ENCODE data around the gene SRPK3. TPM values are rescaled to one million over a fixed set of nuclear protein-coding genes. Genes with fewer than 3 reads are reported as not detected.

SRPK3 gene
- polyA plus RNA-seq, 1 donor (not counting 4 experiments of a cell fraction or from before 2014, with no cell fraction given) = 0.10 TPM

DNA sequence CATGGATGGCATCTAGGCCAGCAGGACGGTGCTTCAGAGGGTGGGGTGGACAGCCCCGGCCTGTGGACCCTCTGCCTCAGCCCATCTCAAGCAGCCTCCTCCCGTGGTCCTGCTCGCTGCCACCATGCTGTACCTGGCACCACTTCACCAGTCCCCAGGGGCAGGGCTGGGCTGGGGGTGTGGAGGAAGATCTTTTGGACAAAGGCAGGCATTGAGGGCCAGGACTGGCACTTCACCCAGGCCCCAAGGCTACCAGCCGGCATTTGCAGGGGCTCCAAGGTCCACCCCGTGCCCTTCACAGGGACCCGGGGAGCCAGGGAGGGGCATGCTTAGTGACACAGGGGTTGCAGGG is 16.1 kb upstream of the SRPK3 start:
- no peaks in the 10 kb centered on the region for H4K20me1 ChIP-seq (ENCODE audit: control insufficient read depth, extremely low read depth, insufficient read depth, low read length)
- H3K4me2 ChIP-seq (ENCODE audit: control insufficient read depth, extremely low read depth, insufficient read depth, low read depth, low read length) = peak overlapping the region; percentile 67
- H3K27me3 ChIP-seq (ENCODE audit: control insufficient read depth, extremely low read depth, insufficient read depth, low read length) = no peaks in the 10 kb centered on the region
- peaks cover 2% of the 10 kb centered on the region for H3K9me3 ChIP-seq (ENCODE audit: control insufficient read depth, low read depth, low read length)
- no peak for DNase-seq (ENCODE audit: low read depth, low spot score)
- FAIRE-seq = no peak
- peaks cover 0 to 2% of the 10 kb centered on the region in 2 experiments for H3K36me3 ChIP-seq (ENCODE audit: control insufficient read depth in 2 of 2, extremely low read depth in 1 of 2, insufficient read depth in 2 of 2, low read length in 2 of 2)
- dilution Hi-C loops (cut with MboI; ENCODE audit: extremely low pct_ligation_motif_present, low sequenced_read_pairs) = no loop called here
- no peak for TF ChIP-seq EZH2 (IDR thresholded peaks at IDR 0.05; ENCODE audit: low read length)
- TF ChIP-seq, protein P1, sequence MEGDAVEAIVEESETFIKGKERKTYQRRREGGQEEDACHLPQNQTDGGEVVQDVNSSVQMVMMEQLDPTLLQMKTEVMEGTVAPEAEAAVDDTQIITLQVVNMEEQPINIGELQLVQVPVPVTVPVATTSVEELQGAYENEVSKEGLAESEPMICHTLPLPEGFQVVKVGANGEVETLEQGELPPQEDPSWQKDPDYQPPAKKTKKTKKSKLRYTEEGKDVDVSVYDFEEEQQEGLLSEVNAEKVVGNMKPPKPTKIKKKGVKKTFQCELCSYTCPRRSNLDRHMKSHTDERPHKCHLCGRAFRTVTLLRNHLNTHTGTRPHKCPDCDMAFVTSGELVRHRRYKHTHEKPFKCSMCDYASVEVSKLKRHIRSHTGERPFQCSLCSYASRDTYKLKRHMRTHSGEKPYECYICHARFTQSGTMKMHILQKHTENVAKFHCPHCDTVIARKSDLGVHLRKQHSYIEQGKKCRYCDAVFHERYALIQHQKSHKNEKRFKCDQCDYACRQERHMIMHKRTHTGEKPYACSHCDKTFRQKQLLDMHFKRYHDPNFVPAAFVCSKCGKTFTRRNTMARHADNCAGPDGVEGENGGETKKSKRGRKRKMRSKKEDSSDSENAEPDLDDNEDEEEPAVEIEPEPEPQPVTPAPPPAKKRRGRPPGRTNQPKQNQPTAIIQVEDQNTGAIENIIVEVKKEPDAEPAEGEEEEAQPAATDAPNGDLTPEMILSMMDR (optimal IDR thresholded peaks at IDR 0.05 in 1 of 3, IDR thresholded peaks at IDR 0.05 in 1 of 3, conservative IDR thresholded peaks at IDR 0.05 in 1 of 3; ENCODE audit: extremely low read depth in 1 of 3, insufficient read depth in 2 of 3, low read length in 3 of 3) = no peak
- no peak overlapping the region for H3K27ac ChIP-seq (ENCODE audit: control insufficient read depth, insufficient read depth, low read length)
- peak overlapping the region in 2 of 3 experiments; percentile 46 to 57 for H3K4me3 ChIP-seq (ENCODE audit: control insufficient read depth in 2 of 3, extremely low read depth in 1 of 3, insufficient read depth in 2 of 3, low read depth in 1 of 3, low read length in 3 of 3)
- H3K9ac ChIP-seq (ENCODE audit: control insufficient read depth, extremely low read depth, insufficient read depth, low read length) = no peak overlapping the region
- no peak overlapping the region for H2AFZ ChIP-seq (ENCODE audit: control insufficient read depth, low read length)
- H3K79me2 ChIP-seq (ENCODE audit: control insufficient read depth, insufficient read depth, low read length) = peaks cover 2% of the 10 kb centered on the region
- no peaks in the 10 kb centered on the region for H3K9me1 ChIP-seq (ENCODE audit: control insufficient read depth, extremely low read depth, insufficient read depth, low read length)
- H3K4me1 ChIP-seq (ENCODE audit: control insufficient read depth, extremely low read depth, insufficient read depth, low read length) = peaks cover 13% of the 10 kb centered on the region

DNA sequence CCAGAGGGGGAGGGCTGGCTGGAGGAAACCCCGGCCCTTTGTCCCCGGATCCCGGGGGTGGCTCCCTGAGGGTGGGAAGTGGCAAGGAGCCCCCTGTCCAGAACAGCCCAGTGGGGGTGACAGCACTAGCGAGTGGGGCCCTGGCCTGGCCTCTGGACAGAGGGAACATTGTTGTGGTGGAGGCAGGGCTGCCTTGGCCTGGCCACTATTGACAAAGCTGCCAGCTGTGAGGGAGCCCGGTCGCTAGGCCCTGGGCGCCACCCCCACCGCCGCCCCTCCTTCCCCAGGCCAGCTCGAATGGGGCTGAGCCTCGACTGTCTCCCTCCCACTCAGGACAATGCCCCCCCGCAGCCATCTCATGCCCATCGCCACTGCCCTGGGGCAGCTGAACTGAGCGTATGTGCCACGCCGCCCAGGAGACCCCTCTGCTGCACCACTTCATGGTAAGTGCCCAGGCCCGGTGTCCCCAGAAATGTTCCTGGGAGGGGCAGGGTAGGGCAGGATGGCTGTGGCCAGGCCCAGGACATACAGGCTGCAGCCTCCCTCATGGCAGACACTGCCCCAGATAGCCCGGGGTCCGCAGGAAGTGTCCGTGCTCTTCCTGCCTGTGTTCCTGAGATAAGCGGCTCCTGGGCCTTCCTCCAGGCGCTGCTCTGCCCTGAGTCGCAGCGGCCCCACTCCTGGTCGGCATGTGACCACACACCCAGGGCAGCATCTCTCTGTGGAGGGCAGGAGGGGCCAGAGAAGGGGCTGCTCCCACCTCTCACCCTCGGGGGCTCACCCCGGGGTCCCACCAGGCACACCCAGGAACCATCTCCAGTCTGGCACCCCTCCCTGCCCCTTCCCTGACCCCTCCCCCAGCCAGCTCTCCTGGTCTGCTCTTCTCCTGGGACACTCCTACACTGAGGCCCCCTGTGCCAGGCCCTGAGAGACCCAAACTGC is 15.4 kb upstream of the SRPK3 start:
- Histone ChIP-seq H3K9me3 (ENCODE audit: control insufficient read depth, low read depth, low read length) (peaks cover 4% of the 10 kb centered on the region), H3K4me1 (ENCODE audit: control insufficient read depth, extremely low read depth, insufficient read depth, low read length) (peaks cover 13% of the 10 kb centered on the region), H2AFZ (ENCODE audit: control insufficient read depth, low read length) (no peak overlapping the region), H4K20me1 (ENCODE audit: control insufficient read depth, extremely low read depth, insufficient read depth, low read length) (no peaks in the 10 kb centered on the region), H3K36me3 (ENCODE audit: control insufficient read depth in 2 of 2, extremely low read depth in 1 of 2, insufficient read depth in 2 of 2, low read length in 2 of 2) (peaks cover 0 to 2% of the 10 kb centered on the region in 2 experiments), H3K4me3 (ENCODE audit: control insufficient read depth in 2 of 3, extremely low read depth in 1 of 3, insufficient read depth in 2 of 3, low read depth in 1 of 3, low read length in 3 of 3) (peak overlapping the region in 2 of 3 experiments; percentile 46 to 57), H3K79me2 (ENCODE audit: control insufficient read depth, insufficient read depth, low read length) (peaks cover 2% of the 10 kb centered on the region), H3K9ac (ENCODE audit: control insufficient read depth, extremely low read depth, insufficient read depth, low read length) (peak overlapping the region; percentile 33), H3K27me3 (ENCODE audit: control insufficient read depth, extremely low read depth, insufficient read depth, low read length) (no peaks in the 10 kb centered on the region), H3K27ac (ENCODE audit: control insufficient read depth, insufficient read depth, low read length) (no peak overlapping the region), H3K4me2 (ENCODE audit: control insufficient read depth, extremely low read depth, insufficient read depth, low read depth, low read length) (peak overlapping the region; percentile 41), H3K9me1 (ENCODE audit: control insufficient read depth, extremely low read depth, insufficient read depth, low read length) (no peaks in the 10 kb centered on the region)
- DNase-seq (ENCODE audit: low read depth, low spot score) (no peak), FAIRE-seq (no peak)
- dilution Hi-C loops (cut with MboI; ENCODE audit: extremely low pct_ligation_motif_present, low sequenced_read_pairs) = no loop called here
- no peak for TF ChIP-seq EZH2 (IDR thresholded peaks at IDR 0.05; ENCODE audit: low read length)
- TF ChIP-seq, protein P1 (optimal IDR thresholded peaks at IDR 0.05 in 1 of 3, IDR thresholded peaks at IDR 0.05 in 1 of 3, conservative IDR thresholded peaks at IDR 0.05 in 1 of 3; ENCODE audit: extremely low read depth in 1 of 3, insufficient read depth in 2 of 3, low read length in 3 of 3) = no peak

Data from keratinocyte (primary cell).